IMR-90 (cell line): ENCODE data around the gene TBC1D22B. TPM values are rescaled to one million over a fixed set of nuclear protein-coding genes. Genes with fewer than 3 reads are reported as not detected.

Experiments
- ATAC-seq: fragments of 200-7000 bp; cut with Tn5 transposase; 2 replicates; pipeline ENCODE4 v1.9.1; 2020; ENCODE audit warnings: low read depth, mild to moderate bottlenecking, moderate library complexity
- BruUV-seq: library from RNA; stranded (reverse); fragments of 400-500 nt; replicated peaks from 2 replicates; lab custom pipeline; 2021; lab: Mats Ljungman, UMichigan
- CTCF ChIA-PET: fragments of 300-600 bp; formaldehyde crosslinking; extraction: SDS; loops from one replicate; lab custom pipeline; 2021; ENCODE audit warnings: antibody characterized with exemption; lab: Yijun Ruan, JAX
- POLR2A ChIA-PET: fragments of 300-600 bp; sonication (Branson Sonifier 250); formaldehyde crosslinking; loops from one replicate; lab custom pipeline; 2022; ENCODE audit warnings: antibody characterized with exemption; ENCODE audit not compliant: unreplicated experiment; lab: Charles Lee
- DNase-seq: peaks from one replicate; pipeline ENCODE4 v3.0.0; 2013
- H2AFZ ChIP-seq: replicated peaks from 2 replicates; pipeline ENCODE3; 2013; ENCODE audit warnings: low read length, mild to moderate bottlenecking; ENCODE audit not compliant: poor library complexity
- H2AK5ac ChIP-seq: 2 replicates; pipeline ENCODE4 v1.6.1; 2013; ENCODE audit warnings: low read depth, low read length, inconsistent platforms
- H2AK9ac ChIP-seq: replicated peaks from 2 replicates; pipeline ENCODE3; 2013; ENCODE audit warnings: mild to moderate bottlenecking, low read depth, low read length, moderate library complexity; ENCODE audit not compliant: poor library complexity
- H2BK120ac ChIP-seq: 2 replicates; pipeline ENCODE4 v1.6.1; 2013; ENCODE audit warnings: low read depth, low read length, inconsistent platforms
- H2BK15ac ChIP-seq: 3 replicates; pipeline ENCODE4 v1.6.1; 2013; ENCODE audit warnings: low read depth, low read length, inconsistent platforms
- H2BK20ac ChIP-seq: 2 replicates; pipeline ENCODE4 v1.6.1; 2013; ENCODE audit warnings: low read depth, mild to moderate bottlenecking, inconsistent platforms, low read length, moderate library complexity
- H2BK5ac ChIP-seq: 2 replicates; pipeline ENCODE4 v1.6.1; 2013; ENCODE audit warnings: mild to moderate bottlenecking, low read depth, low read length, inconsistent platforms; ENCODE audit not compliant: poor library complexity, severe bottlenecking
- H3K14ac ChIP-seq: replicated peaks from 2 replicates; pipeline ENCODE4 v1.6.1; 2013; ENCODE audit warnings: low read depth, low read length, inconsistent platforms
- H3K18ac ChIP-seq: 2 replicates; pipeline ENCODE4 v1.6.1; 2013; ENCODE audit warnings: low read depth, low read length, control low read depth
- H3K23ac ChIP-seq: 2 replicates; pipeline ENCODE4 v1.6.1; 2013; ENCODE audit warnings: low read depth, low read length, inconsistent platforms
- H3K27ac ChIP-seq: 2 replicates; pipeline ENCODE4 v1.5.1; 2013; ENCODE audit warnings: mild to moderate bottlenecking, control low read depth, low read length; ENCODE audit not compliant: insufficient read depth
- H3K27me3 ChIP-seq: 2 replicates; pipeline ENCODE4 v1.6.1; 2013; ENCODE audit warnings: low read length; ENCODE audit not compliant: control insufficient read depth, insufficient read depth
- H3K36me3 ChIP-seq: 2 replicates; pipeline ENCODE4 v1.6.1; 2013; ENCODE audit warnings: low read length, mixed read lengths; ENCODE audit not compliant: control insufficient read depth, insufficient read depth
- H3K4ac ChIP-seq: 2 replicates; pipeline ENCODE4 v1.6.1; 2013; ENCODE audit warnings: low read depth, low read length, inconsistent platforms
- H3K4me1 ChIP-seq: 2 replicates; pipeline ENCODE4 v1.6.1; 2013; ENCODE audit warnings: low read length, mixed read lengths; ENCODE audit not compliant: control insufficient read depth, insufficient read depth
- H3K4me2 ChIP-seq: 2 replicates; pipeline ENCODE4 v1.6.1; 2013; ENCODE audit warnings: low read depth, mild to moderate bottlenecking, control low read depth, low read length, moderate library complexity
- H3K4me3 ChIP-seq: 2 replicates; pipeline ENCODE4 v1.5.1; 2013; ENCODE audit warnings: low read depth, mild to moderate bottlenecking, control low read depth, low read length, moderate library complexity; ENCODE audit not compliant: insufficient read depth
- H3K56ac ChIP-seq: 2 replicates; pipeline ENCODE4 v1.6.1; 2013; ENCODE audit warnings: low read length, inconsistent platforms; ENCODE audit not compliant: insufficient read depth; ENCODE audit errors: extremely low read depth
- H3K79me1 ChIP-seq, 2 experiments: 2 replicates each; pipeline ENCODE4 v1.6.1; 2013; ENCODE audit warnings: low read length in 2 of 2, inconsistent platforms in 1 of 2, low read depth in 1 of 2
- H3K9ac ChIP-seq: 2 replicates; pipeline ENCODE4 v1.6.1; 2013; ENCODE audit warnings: low read depth, low read length, control low read depth
- H3K9me1 ChIP-seq: 2 replicates; pipeline ENCODE4 v1.6.1; 2013; ENCODE audit warnings: low read length, inconsistent platforms; ENCODE audit not compliant: insufficient read depth
- H3K9me3 ChIP-seq: 2 replicates; pipeline ENCODE4 v1.6.1; 2013; ENCODE audit warnings: low read length; ENCODE audit not compliant: control insufficient read depth, insufficient read depth
- H4K20me1 ChIP-seq: 2 replicates; pipeline ENCODE4 v1.6.1; 2013; ENCODE audit warnings: low read length, inconsistent platforms; ENCODE audit not compliant: insufficient read depth
- H4K5ac ChIP-seq: 2 replicates; pipeline ENCODE4 v1.6.1; 2013; ENCODE audit warnings: mild to moderate bottlenecking, low read depth, low read length, control low read depth
- H4K8ac ChIP-seq, 2 experiments: 2 replicates each; pipeline ENCODE4 v1.6.1; 2013; ENCODE audit warnings: low read depth in 2 of 2, low read length in 2 of 2, control low read depth in 1 of 2, inconsistent platforms in 1 of 2
- H4K91ac ChIP-seq: 2 replicates; pipeline ENCODE4 v1.6.1; 2013; ENCODE audit warnings: low read depth, low read length, inconsistent platforms; ENCODE audit not compliant: insufficient read depth
- CTCF ChIP-seq: conservative IDR thresholded peaks from 2 replicates; pipeline ENCODE4 v1.5.1; 2012; ENCODE audit warnings: mild to moderate bottlenecking, low read depth, low read length, improper control_type of control experiment
- MAZ ChIP-seq: IDR thresholded peaks from 2 replicates; pipeline ENCODE4 v1.6.1; 2012; ENCODE audit warnings: low read depth, mild to moderate bottlenecking, low read length, improper control_type of control experiment, moderate library complexity, borderline replicate concordance
- NFE2L2 ChIP-seq: fragments of 150-350 bp; IDR thresholded peaks from 2 replicates; pipeline ENCODE4 v1.6.1; 2016; ENCODE audit warnings: low read depth, mild to moderate bottlenecking, low read length
- SMC3 ChIP-seq: fragments of 150-350 bp; IDR thresholded peaks from 2 replicates; pipeline ENCODE4 v1.6.1; 2016; ENCODE audit warnings: low read depth, mild to moderate bottlenecking, antibody characterized with exemption, low read length, moderate library complexity
- WGBS, 2 experiments: methylation state at CpG; one replicate each; pipeline versions ENCODE4 v1.1.5 to v1.1.7; 2013; ENCODE audit warnings: missing lambda C conversion rate in 2 of 2; ENCODE audit not compliant: insufficient read length in 1 of 2; ENCODE audit errors: extremely low coverage in 2 of 2; 5-methylcytosine and 5-hydroxymethylcytosine counted together
- dilution Hi-C: fragments of 300-500 bp; cut with HindIII; formaldehyde crosslinking; loops from one replicate; pipeline ENCODE4 v1.14.3; 2018; ENCODE audit warnings: low sequenced_read_pairs; ENCODE audit not compliant: unreplicated experiment
- in situ Hi-C: fragments of 300-500 bp; cut with MboI; formaldehyde crosslinking; loops from 3 replicates; pipeline ENCODE4 v1.14.3; 2019; ENCODE audit warnings: low sequenced_read_pairs, inconsistent platforms, mixed read lengths
- intact Hi-C: fragments of 100-400 bp; cut with micrococcal nuclease; formaldehyde crosslinking; loops from 2 replicates; pipeline ENCODE4 v1.10.0; 2022
- polyA plus RNA-seq, 3 experiments: library from polyadenylated mRNA; depleted of rRNA; stranded (reverse); fragments of >200 nt; gene quantifications; 2 replicates each; pipeline ENCODE4 v1.2.3, GENCODE V29; 2012; ENCODE audit warnings: low replicate concordance in 1 of 3
- total RNA-seq: library from RNA; depleted of rRNA; stranded (reverse); fragments of >200 nt; gene quantifications from 2 replicates; pipeline ENCODE4 v1.2.3, GENCODE V29; 2012

TBC1D22B gene
- total and polyA plus RNA-seq, 2 of the 4 experiments (the other 2 are of a cell fraction) = 6.6 to 7.5 TPM

GRCh38 chr6:37288247-37288646 lies 30.7 kb downstream of the TBC1D22B start:
- peaks cover 5% of the 10 kb centered on the region for H3K4me1 ChIP-seq
- TF ChIP-seq MAZ (no peak), CTCF (no peak), NFE2L2 (no peak), SMC3 (no peak)
- ChIA-PET POLR2A (no interaction called here), CTCF (no interaction called here)
- no peak overlapping the region for H2BK5ac ChIP-seq
- H3K9me3 ChIP-seq = no peaks in the 10 kb centered on the region
- dilution Hi-C loops (no loop called here), in situ Hi-C loops (no loop called here), intact Hi-C loops (no loop called here)
- no peaks in the 10 kb centered on the region for H3K27me3 ChIP-seq
- DNase-seq (peak; percentile 12), ATAC-seq (0 out of 2 replicates have a peak, but pooled peaks have one; percentile 27)
- H4K5ac ChIP-seq = no peak overlapping the region
- H2AFZ ChIP-seq = no peak overlapping the region
- no peak overlapping the region for H3K4me2 ChIP-seq
- H2BK15ac ChIP-seq = no peak overlapping the region
- H3K4ac ChIP-seq = no peak overlapping the region
- H3K14ac ChIP-seq = no peak overlapping the region
- H3K36me3 ChIP-seq = peaks cover 48% of the 10 kb centered on the region
- no TSS peak for BruUV-seq
- peaks cover 6% of the 10 kb centered on the region; the same call in 1 of the 2 replicates for H3K9me1 ChIP-seq
- H3K9ac ChIP-seq = no peak overlapping the region
- no peak overlapping the region for H4K91ac ChIP-seq
- H3K4me3 ChIP-seq = no peak overlapping the region
- no peak overlapping the region for H2AK9ac ChIP-seq
- H3K23ac ChIP-seq = no peak overlapping the region
- H3K18ac ChIP-seq = no peak overlapping the region
- no peak overlapping the region for H4K8ac ChIP-seq
- H3K56ac ChIP-seq = no peak overlapping the region
- H4K20me1 ChIP-seq = no peaks in the 10 kb centered on the region; the same call in 1 of the 2 replicates
- H2AK5ac ChIP-seq = no peak overlapping the region
- H2BK120ac ChIP-seq = no peak overlapping the region
- no peak overlapping the region for H2BK20ac ChIP-seq
- H3K79me1 ChIP-seq = peaks cover 4 to 6% of the 10 kb centered on the region in 2 experiments; a peak in 2 of 4 replicates
- H3K27ac ChIP-seq = no peak overlapping the region
- WGBS, 2 experiments = no CpG with 5 or more reads among the region's 2 CpGs
